Glomerular endothelial cell (primary cell): ENCODE data around the gene PROC. TPM values are rescaled to one million over a fixed set of nuclear protein-coding genes. Genes with fewer than 3 reads are reported as not detected.
"Not testable (repeated sequence)": the region's sequence is repeated elsewhere in the genome, so short reads cannot be mapped to it uniquely, and the experiment has no call there.

Experiments
- DNase-seq: peaks from one replicate; pipeline ENCODE4 v3.0.0-alpha.2; 2011; ENCODE audit warnings: low read depth, low spot score; ENCODE audit errors: extremely low read depth
- total RNA-seq: library from RNA; depleted of rRNA; stranded (reverse); fragments of >200 nt; gene quantifications from 2 replicates; pipeline ENCODE4 v1.2.3, GENCODE V29; 2015

Gene PROC
- total RNA-seq, 1 donor from 2014 or later: not detected

GRCh38 chr2:127425540-127426490 is 7.6 kb downstream of the PROC start:
- no peak for DNase-seq

GRCh38 chr2:127426501-127427354 is 8.5 kb downstream of the PROC start:
- no peak for DNase-seq

GRCh38 chr2:127427376-127428056 is 9.3 kb downstream of the PROC start:
- no peak for DNase-seq

GRCh38 chr2:127428057-127428814 is 10.0 kb downstream of the PROC start:
- no peak for DNase-seq

- DNase-seq: no peak
Measured at GRCh38 chr2:127428815-127429109, 10.5 kb downstream of the PROC start.

GRCh38 chr2:127429291-127429690 is 11.1 kb downstream of the PROC start:
- DNase-seq: no peak

GRCh38 chr2:127429844-127430425 is 11.7 kb downstream of the PROC start:
- no peak for DNase-seq

- no peak for DNase-seq
Measured at GRCh38 chr2:127431408-127432023, 13.3 kb downstream of the PROC start.

GRCh38 chr2:127434515-127434914 is 16.3 kb downstream of the PROC start:
- no peak for DNase-seq

GRCh38 chr2:127437056-127437455 is 18.8 kb downstream of the PROC start:
- DNase-seq: no peak

GRCh38 chr2:127437781-127438726 is 19.8 kb downstream of the PROC start:
- no peak for DNase-seq

GRCh38 chr2:127439343-127439742 is 21.1 kb downstream of the PROC start:
- DNase-seq: no peak

- DNase-seq: no peak
Measured at GRCh38 chr2:127448526-127448925, 30.3 kb downstream of the PROC start.

GRCh38 chr2:127449414-127449813 is 31.2 kb downstream of the PROC start:
- DNase-seq: no peak

- DNase-seq: no peak
Measured at GRCh38 chr2:127449898-127450297, 31.7 kb downstream of the PROC start.

GRCh38 chr2:127451981-127452380 is 33.8 kb downstream of the PROC start:
- DNase-seq: no peak

GRCh38 chr2:127452423-127452822 is 34.2 kb downstream of the PROC start:
- not testable (repeated sequence) for DNase-seq

- DNase-seq: no peak
Measured at GRCh38 chr2:127453013-127453391, 34.8 kb downstream of the PROC start.
